ENCODE measurements around the gene RRBP1.

Gene RRBP1

DNA sequence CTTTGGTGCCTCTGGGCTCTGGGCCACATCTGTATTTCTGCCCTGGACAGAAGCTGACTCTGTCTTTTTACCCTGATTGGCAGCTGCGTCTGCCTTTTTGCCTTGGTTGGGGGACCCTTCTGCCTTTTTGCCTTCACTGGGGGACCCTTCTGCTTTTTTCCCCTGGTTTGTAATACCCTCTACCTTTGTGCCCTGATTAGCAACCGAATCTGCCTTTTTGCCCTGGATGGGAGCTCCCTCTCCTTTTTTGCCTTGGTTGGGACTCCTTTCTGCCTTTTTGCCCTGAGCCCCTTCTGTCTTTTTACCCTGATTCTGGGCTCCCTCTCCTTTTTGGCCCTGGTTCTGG, 23.4 kb downstream of the RRBP1 start:
- H3K4me3 ChIP-seq (ENCODE audit: low read depth in 1 of 2, low read length in 2 of 2), result no peak overlapping the region
- peaks cover 31 to 61% of the 10 kb centered on the region in 2 donors for H3K36me3 ChIP-seq (ENCODE audit: control insufficient read depth in 1 of 2, insufficient read depth in 2 of 2, low read length in 2 of 2)
- no peaks in the 10 kb centered on the region for H3K27me3 ChIP-seq (ENCODE audit: control insufficient read depth in 1 of 2, insufficient read depth in 2 of 2, low read length in 2 of 2)
- no peak overlapping the region for H3K9ac ChIP-seq (ENCODE audit: low read depth in 1 of 2, low read length in 2 of 2)
- H3K4me1 ChIP-seq (ENCODE audit: control insufficient read depth in 1 of 2, insufficient read depth in 2 of 2, low read length in 2 of 2), result peaks cover 22 to 32% of the 10 kb centered on the region in 2 donors
- no peaks in the 10 kb centered on the region for H3K9me3 ChIP-seq (ENCODE audit: control insufficient read depth in 1 of 2, low read length in 2 of 2)
- no peak overlapping the region for H3K27ac ChIP-seq (ENCODE audit: low read depth, low read length)

DNA sequence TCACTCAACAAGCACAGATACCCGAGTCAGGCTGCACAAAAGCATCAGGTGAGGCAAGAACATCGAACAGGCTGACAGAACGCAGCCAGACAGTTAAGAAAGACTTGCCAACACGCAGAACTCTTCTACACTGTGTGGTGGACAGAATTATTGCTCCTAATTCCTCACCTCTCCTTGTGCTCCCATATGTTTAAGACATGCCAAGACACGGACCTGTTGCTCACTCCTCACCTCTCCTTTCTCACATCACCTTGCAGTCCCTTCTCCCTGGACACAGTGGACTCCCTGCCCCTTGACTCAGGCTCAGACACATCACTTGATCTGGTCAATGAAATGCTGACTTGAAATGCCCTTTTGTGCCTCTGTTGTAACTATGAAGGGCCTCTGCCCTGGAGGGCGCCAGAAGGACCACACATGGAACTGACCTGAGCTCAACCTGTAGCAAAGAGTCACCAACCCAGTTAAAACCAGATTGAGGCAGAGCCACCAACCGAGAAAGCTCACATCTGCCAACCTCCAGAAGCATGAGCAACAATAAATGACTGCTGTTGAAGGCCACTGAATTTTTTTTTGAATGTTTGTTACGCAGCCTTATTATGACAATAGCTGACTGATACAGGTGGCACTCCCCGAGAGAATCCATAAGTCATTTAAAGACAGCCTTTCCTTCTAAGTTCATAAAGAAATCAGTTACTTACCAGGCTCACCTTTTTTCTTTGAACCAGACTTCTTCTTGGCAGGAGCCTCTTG, 24.0 kb downstream of the RRBP1 start:
- Histone ChIP-seq H3K4me1 (ENCODE audit: control insufficient read depth in 1 of 2, insufficient read depth in 2 of 2, low read length in 2 of 2) (peaks cover 21 to 30% of the 10 kb centered on the region in 2 donors), H3K27ac (ENCODE audit: low read depth, low read length) (no peak overlapping the region), H3K9me3 (ENCODE audit: control insufficient read depth in 1 of 2, low read length in 2 of 2) (no peaks in the 10 kb centered on the region), H3K27me3 (ENCODE audit: control insufficient read depth in 1 of 2, insufficient read depth in 2 of 2, low read length in 2 of 2) (no peaks in the 10 kb centered on the region), H3K9ac (ENCODE audit: low read depth in 1 of 2, low read length in 2 of 2) (no peak overlapping the region), H3K4me3 (ENCODE audit: low read depth in 1 of 2, low read length in 2 of 2) (no peak overlapping the region), H3K36me3 (ENCODE audit: control insufficient read depth in 1 of 2, insufficient read depth in 2 of 2, low read length in 2 of 2) (peaks cover 32 to 62% of the 10 kb centered on the region in 2 donors)

DNA sequence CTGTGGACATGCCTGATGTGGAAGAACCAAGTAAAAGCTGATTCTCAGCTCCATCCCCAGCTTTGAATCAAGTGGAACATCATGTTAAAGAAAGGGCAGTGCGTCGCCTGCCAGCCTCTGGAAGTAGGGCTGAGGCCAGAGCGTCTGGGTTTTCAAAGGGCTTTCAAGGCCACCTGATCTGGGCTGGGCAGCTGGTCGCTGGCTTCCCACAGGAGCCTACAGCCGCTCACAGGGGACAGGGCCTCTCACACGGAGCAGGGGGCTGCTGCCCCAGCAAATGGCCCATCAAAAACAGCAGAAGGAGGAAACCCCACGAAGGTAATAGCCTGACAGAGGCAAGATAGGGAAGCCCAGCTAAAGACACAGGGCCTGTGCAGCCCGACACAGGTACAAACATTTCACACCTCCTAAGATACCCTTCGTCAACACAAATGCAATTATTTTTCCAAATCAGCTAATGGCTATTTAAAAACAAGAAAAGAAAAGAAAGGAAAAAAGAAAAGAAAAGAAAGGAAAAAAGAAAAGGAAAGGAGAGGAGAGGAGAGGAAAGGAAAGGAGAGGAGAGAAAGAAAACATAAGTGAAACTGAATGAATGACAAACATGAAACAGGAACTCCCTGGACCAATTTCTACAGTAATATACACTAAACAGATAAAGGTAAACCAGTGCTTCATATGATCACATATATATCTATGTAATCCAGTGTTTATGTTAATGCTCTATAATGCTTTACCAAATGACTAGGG, 24.8 kb downstream of the RRBP1 start:
- Histone ChIP-seq H3K4me3 (ENCODE audit: low read depth in 1 of 2, low read length in 2 of 2) (no peak overlapping the region), H3K9me3 (ENCODE audit: control insufficient read depth in 1 of 2, low read length in 2 of 2) (no peaks in the 10 kb centered on the region), H3K36me3 (ENCODE audit: control insufficient read depth in 1 of 2, insufficient read depth in 2 of 2, low read length in 2 of 2) (peaks cover 39 to 70% of the 10 kb centered on the region in 2 donors), H3K27me3 (ENCODE audit: control insufficient read depth in 1 of 2, insufficient read depth in 2 of 2, low read length in 2 of 2) (no peaks in the 10 kb centered on the region), H3K9ac (ENCODE audit: low read depth in 1 of 2, low read length in 2 of 2) (no peak overlapping the region), H3K4me1 (ENCODE audit: control insufficient read depth in 1 of 2, insufficient read depth in 2 of 2, low read length in 2 of 2) (peaks cover 23 to 24% of the 10 kb centered on the region in 2 donors), H3K27ac (ENCODE audit: low read depth, low read length) (no peak overlapping the region)

DNA sequence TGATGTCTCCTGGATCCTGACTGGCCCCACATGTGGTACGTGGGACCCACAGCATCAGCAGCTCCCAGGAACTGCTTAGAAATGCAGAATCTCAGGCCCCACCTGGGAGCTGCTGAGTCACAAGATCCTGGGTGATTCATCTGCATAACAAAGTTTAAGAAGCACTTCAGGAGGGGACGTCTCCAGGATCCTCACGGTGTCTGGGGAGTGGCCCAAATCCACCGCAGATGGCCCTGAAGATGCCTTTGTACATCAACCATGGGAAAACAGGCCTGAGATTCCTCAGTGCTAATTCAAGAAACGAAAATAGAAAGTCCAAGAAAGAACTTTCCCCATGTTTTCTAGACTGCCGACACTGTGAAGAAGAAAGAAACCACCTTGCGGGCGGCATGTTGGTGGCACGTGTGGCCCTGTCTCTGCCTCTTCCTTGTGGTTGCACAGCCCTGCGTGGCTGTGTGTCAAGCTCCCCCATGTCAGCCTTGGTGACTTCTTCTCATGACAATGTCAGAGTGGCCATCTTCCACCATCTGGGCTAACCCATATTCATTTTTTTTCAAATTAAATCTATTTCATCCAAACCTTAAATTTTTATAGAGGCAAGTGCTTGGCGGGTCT, 26.1 kb downstream of the RRBP1 start:
- H3K27ac ChIP-seq (ENCODE audit: low read depth, low read length), result no peak overlapping the region
- peaks cover 39 to 73% of the 10 kb centered on the region in 2 donors for H3K36me3 ChIP-seq (ENCODE audit: control insufficient read depth in 1 of 2, insufficient read depth in 2 of 2, low read length in 2 of 2)
- H3K27me3 ChIP-seq (ENCODE audit: control insufficient read depth in 1 of 2, insufficient read depth in 2 of 2, low read length in 2 of 2), result no peaks in the 10 kb centered on the region
- no peaks in the 10 kb centered on the region for H3K9me3 ChIP-seq (ENCODE audit: control insufficient read depth in 1 of 2, low read length in 2 of 2)
- no peak overlapping the region for H3K9ac ChIP-seq (ENCODE audit: low read depth in 1 of 2, low read length in 2 of 2)
- peaks cover 20 to 25% of the 10 kb centered on the region in 2 donors for H3K4me1 ChIP-seq (ENCODE audit: control insufficient read depth in 1 of 2, insufficient read depth in 2 of 2, low read length in 2 of 2)
- H3K4me3 ChIP-seq (ENCODE audit: low read depth in 1 of 2, low read length in 2 of 2), result no peak overlapping the region

DNA sequence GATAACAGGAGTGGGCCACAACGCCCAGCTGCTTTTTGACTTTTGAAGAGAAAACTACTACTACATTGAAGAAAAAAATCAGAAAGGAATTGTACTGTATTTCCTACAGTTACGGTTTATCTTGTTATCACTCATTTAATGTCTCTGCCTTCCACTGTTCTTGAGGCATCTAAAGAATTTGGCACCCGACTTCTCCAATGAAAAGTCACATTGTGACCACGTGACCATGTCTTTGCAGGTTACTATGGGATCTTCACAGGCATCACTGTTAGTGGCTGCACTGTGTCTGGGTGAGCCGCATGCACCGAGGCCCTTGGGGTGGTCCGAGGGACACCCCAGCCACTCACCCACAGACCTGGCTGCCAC, 26.8 kb downstream of the RRBP1 start:
- Histone ChIP-seq H3K9ac (ENCODE audit: low read depth in 1 of 2, low read length in 2 of 2) (no peak overlapping the region), H3K9me3 (ENCODE audit: control insufficient read depth in 1 of 2, low read length in 2 of 2) (no peaks in the 10 kb centered on the region), H3K36me3 (ENCODE audit: control insufficient read depth in 1 of 2, insufficient read depth in 2 of 2, low read length in 2 of 2) (peaks cover 44 to 73% of the 10 kb centered on the region in 2 donors), H3K4me3 (ENCODE audit: low read depth in 1 of 2, low read length in 2 of 2) (no peak overlapping the region), H3K27me3 (ENCODE audit: control insufficient read depth in 1 of 2, insufficient read depth in 2 of 2, low read length in 2 of 2) (no peaks in the 10 kb centered on the region), H3K27ac (ENCODE audit: low read depth, low read length) (no peak overlapping the region), H3K4me1 (ENCODE audit: control insufficient read depth in 1 of 2, insufficient read depth in 2 of 2, low read length in 2 of 2) (peaks cover 20 to 25% of the 10 kb centered on the region in 2 donors)

DNA sequence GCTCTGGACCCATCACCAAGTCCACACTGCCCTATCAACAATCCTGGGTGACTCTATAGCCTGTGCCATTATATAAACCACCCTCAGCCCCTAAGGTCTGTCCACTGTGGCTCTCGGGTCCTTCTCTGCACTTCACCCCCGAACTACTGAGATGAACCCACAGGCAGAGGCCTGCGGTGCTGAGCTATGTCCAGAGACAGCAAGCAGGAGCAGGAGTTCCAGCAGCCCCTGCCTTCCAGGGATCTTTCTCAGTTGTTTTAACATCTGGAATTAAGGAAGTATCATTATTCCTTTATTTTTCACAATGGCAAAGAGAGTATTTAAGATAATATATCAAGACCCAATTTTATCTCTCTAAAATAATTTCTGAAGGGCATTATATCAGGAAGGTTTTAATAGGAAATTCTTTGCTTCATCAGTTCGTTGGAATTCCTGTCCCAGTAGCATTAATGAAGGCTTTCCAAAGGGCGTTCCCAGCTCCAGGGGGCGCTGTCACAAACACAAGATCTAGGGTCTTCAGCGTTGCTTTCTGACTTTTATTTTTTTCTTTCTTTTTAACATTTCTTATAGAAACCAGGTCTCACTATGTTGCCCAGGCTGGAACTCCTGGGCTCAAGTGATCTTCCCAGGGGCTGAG, 27.3 kb downstream of the RRBP1 start:
- Histone ChIP-seq H3K4me1 (ENCODE audit: control insufficient read depth in 1 of 2, insufficient read depth in 2 of 2, low read length in 2 of 2) (peaks cover 23 to 30% of the 10 kb centered on the region in 2 donors), H3K4me3 (ENCODE audit: low read depth in 1 of 2, low read length in 2 of 2) (no peak overlapping the region), H3K9ac (ENCODE audit: low read depth in 1 of 2, low read length in 2 of 2) (no peak overlapping the region), H3K36me3 (ENCODE audit: control insufficient read depth in 1 of 2, insufficient read depth in 2 of 2, low read length in 2 of 2) (peaks cover 44 to 70% of the 10 kb centered on the region in 2 donors), H3K9me3 (ENCODE audit: control insufficient read depth in 1 of 2, low read length in 2 of 2) (no peaks in the 10 kb centered on the region), H3K27ac (ENCODE audit: low read depth, low read length) (no peak overlapping the region), H3K27me3 (ENCODE audit: control insufficient read depth in 1 of 2, insufficient read depth in 2 of 2, low read length in 2 of 2) (no peaks in the 10 kb centered on the region)

DNA sequence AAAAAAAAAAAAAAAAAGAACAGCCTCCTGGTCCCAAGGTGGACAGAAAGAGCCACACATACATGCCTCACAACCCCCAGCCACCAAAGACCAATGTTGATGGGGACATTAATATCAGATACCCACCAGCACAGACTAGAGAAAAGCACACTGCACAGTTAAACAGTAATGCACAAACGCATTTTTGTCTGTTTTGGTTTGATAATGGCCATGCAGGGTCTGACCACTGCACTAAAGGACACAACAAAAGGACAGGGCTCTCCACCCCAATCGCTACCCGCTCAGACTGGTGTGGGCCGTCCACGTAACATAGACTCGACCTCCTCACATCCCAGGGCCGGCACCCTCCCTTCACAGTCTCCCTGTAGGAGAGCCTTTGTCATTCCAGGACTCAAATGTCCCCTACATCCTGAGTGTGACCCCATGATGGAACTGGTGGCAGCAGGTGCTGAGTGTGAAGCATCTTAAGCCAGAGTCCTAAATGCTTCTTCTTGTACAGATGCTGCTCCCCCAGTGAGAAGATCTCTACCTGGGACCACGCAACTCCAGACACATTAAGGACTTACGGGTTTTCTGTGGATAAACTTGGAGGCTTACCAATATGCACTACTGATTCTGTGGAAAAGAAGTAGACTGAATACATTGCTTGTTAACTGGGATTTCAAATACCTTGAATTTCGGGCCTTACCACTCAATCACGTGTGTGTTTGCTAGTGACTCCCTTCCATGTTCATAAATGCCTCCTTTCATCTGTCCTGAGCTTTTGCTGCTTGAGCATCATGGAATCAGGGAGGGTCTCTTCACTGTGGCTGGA, 28.0 kb downstream of the RRBP1 start:
- H3K9ac ChIP-seq (ENCODE audit: low read depth in 1 of 2, low read length in 2 of 2), result no peak overlapping the region
- no peaks in the 10 kb centered on the region for H3K9me3 ChIP-seq (ENCODE audit: control insufficient read depth in 1 of 2, low read length in 2 of 2)
- peaks cover 30 to 38% of the 10 kb centered on the region in 2 donors for H3K4me1 ChIP-seq (ENCODE audit: control insufficient read depth in 1 of 2, insufficient read depth in 2 of 2, low read length in 2 of 2)
- no peak overlapping the region for H3K27ac ChIP-seq (ENCODE audit: low read depth, low read length)
- H3K27me3 ChIP-seq (ENCODE audit: control insufficient read depth in 1 of 2, insufficient read depth in 2 of 2, low read length in 2 of 2), result no peaks in the 10 kb centered on the region
- peaks cover 41 to 66% of the 10 kb centered on the region in 2 donors for H3K36me3 ChIP-seq (ENCODE audit: control insufficient read depth in 1 of 2, insufficient read depth in 2 of 2, low read length in 2 of 2)
- H3K4me3 ChIP-seq (ENCODE audit: low read depth in 1 of 2, low read length in 2 of 2), result no peak overlapping the region

DNA sequence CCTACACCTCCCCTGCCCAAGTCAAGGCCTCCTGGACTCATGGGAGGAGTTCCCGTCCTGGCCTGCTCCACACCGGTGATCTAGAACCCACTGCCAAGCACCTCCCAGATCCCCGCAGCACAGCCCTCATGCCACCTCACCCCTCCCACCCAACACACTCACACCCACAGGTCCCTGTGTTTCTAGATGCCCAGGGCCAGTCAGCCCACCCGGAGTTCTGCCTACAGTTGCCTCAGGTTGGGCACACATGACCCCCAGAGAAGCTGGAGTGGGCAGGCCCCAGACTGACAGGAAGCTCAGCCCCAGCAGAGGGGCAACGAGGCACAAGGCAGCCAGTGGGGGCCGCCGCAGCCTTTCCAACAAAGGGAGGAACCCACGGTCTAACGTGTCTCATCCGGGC, 29.6 kb downstream of the RRBP1 start:
- Histone ChIP-seq H3K36me3 (ENCODE audit: control insufficient read depth in 1 of 2, insufficient read depth in 2 of 2, low read length in 2 of 2) (peaks cover 27 to 52% of the 10 kb centered on the region in 2 donors), H3K9me3 (ENCODE audit: control insufficient read depth in 1 of 2, low read length in 2 of 2) (no peaks in the 10 kb centered on the region), H3K4me1 (ENCODE audit: control insufficient read depth in 1 of 2, insufficient read depth in 2 of 2, low read length in 2 of 2) (peaks cover 46 to 54% of the 10 kb centered on the region in 2 donors), H3K27ac (ENCODE audit: low read depth, low read length) (no peak overlapping the region), H3K27me3 (ENCODE audit: control insufficient read depth in 1 of 2, insufficient read depth in 2 of 2, low read length in 2 of 2) (no peaks in the 10 kb centered on the region), H3K9ac (ENCODE audit: low read depth in 1 of 2, low read length in 2 of 2) (peak overlapping the region in 1 of 2 donors; percentile 10), H3K4me3 (ENCODE audit: low read depth in 1 of 2, low read length in 2 of 2) (no peak overlapping the region)

DNA sequence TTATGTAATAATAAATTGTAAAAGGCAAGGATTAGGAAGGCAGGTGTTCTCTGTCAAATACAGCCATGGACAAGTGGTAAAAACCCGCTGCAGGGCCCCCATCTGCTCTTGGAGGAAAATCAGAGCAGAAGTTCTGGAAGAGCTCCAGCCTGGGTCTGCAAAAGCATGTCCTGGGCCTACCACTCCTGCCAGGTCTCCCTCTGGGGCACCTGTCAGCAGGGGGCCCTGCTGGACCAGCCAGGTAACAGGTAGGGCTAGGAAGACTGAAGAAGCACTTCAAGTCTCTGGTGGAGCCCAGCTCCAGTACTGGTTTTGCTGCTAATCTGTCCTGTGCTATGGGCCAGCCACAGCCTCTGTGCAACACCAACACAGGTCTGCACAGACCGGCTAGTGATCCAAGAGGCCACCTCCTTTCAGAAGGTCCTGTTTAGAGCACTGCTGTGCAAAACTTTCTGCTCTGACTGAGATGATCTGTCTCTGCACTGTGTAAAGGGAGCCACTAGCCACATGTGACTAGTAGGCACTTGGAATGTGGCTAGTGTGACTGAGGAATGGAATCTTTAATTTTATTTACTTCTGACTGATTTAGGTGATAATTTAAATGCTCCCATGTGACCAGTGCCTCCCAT, 30.2 kb downstream of the RRBP1 start:
- Histone ChIP-seq H3K9me3 (ENCODE audit: control insufficient read depth in 1 of 2, low read length in 2 of 2) (no peaks in the 10 kb centered on the region), H3K9ac (ENCODE audit: low read depth in 1 of 2, low read length in 2 of 2) (peak overlapping the region in 1 of 2 donors; percentile 10), H3K27ac (ENCODE audit: low read depth, low read length) (no peak overlapping the region), H3K36me3 (ENCODE audit: control insufficient read depth in 1 of 2, insufficient read depth in 2 of 2, low read length in 2 of 2) (peaks cover 27 to 46% of the 10 kb centered on the region in 2 donors), H3K27me3 (ENCODE audit: control insufficient read depth in 1 of 2, insufficient read depth in 2 of 2, low read length in 2 of 2) (no peaks in the 10 kb centered on the region), H3K4me3 (ENCODE audit: low read depth in 1 of 2, low read length in 2 of 2) (no peak overlapping the region), H3K4me1 (ENCODE audit: control insufficient read depth in 1 of 2, insufficient read depth in 2 of 2, low read length in 2 of 2) (peaks cover 51 to 59% of the 10 kb centered on the region in 2 donors)
